Erythroblast (primary cell): ENCODE data around the gene RALGDS.

Experiments
- GATA1 ChIP-seq: IDR thresholded peaks from 2 replicates; pipeline ENCODE4 v1.6.1; 2011; ENCODE audit warnings: low read depth, mild to moderate bottlenecking, control low read depth, low read length, moderate library complexity
- POLR2A ChIP-seq: IDR thresholded peaks from 2 replicates; pipeline ENCODE4 v1.6.1; 2011; ENCODE audit warnings: mild to moderate bottlenecking, low read length

GRCh38 chr9:133050142-133050541, 70.9 kb downstream of the RALGDS start:
- TF ChIP-seq POLR2A (no peak), GATA1 (no peak)
